Suprapubic skin (tissue), 4 donors: ENCODE data around the gene ISYNA1. TPM values are rescaled to one million over a fixed set of nuclear protein-coding genes. Genes with fewer than 3 reads are reported as not detected.

ENCODE experiments used
- DNase-seq, 2 donors: peaks; one replicate each; pipeline ENCODE4 v3.0.0-alpha.2; 2019; ENCODE audit warnings: low spot score in 2 of 2
- H3K27ac ChIP-seq: fragments of 200-600 bp; sonication (generic); one replicate; pipeline ENCODE4 v1.5.1; 2019
- H3K27me3 ChIP-seq: fragments of 200-600 bp; sonication (generic); one replicate; pipeline ENCODE4 v1.5.1; 2019
- H3K36me3 ChIP-seq: fragments of 200-600 bp; sonication (generic); one replicate; pipeline ENCODE4 v1.5.1; 2019
- H3K4me1 ChIP-seq: fragments of 200-600 bp; sonication (generic); one replicate; pipeline ENCODE4 v1.5.1; 2019
- H3K4me3 ChIP-seq: fragments of 200-600 bp; sonication (generic); one replicate; pipeline ENCODE4 v1.5.1; 2019; ENCODE audit warnings: mild to moderate bottlenecking
- H3K9me3 ChIP-seq: fragments of 200-600 bp; sonication (generic); one replicate; pipeline ENCODE4 v1.5.1; 2019
- CTCF ChIP-seq, 2 donors: fragments of 200-600 bp in 1 of 2; fragments of 450-650 bp in 1 of 2; sonication (generic) in 1 of 2; IDR thresholded peaks; one replicate each; pipeline ENCODE4 v1.5.1; 2016 to 2019; ENCODE audit warnings: antibody characterized with exemption in 2 of 2, mild to moderate bottlenecking in 1 of 2, moderate library complexity in 1 of 2
- EP300 ChIP-seq: sonication (generic); formaldehyde crosslinking; IDR thresholded peaks from one replicate; pipeline ENCODE4 v1.6.1; 2017; ENCODE audit warnings: antibody characterized with exemption
- POLR2A ChIP-seq, 2 donors: fragments of 450-650 bp; IDR thresholded peaks; one replicate each; pipeline ENCODE4 v1.6.1; 2017; ENCODE audit warnings: antibody characterized with exemption in 2 of 2, mild to moderate bottlenecking in 2 of 2, moderate library complexity in 2 of 2
- POLR2AphosphoS5 ChIP-seq, 3 donors: sonication (generic); formaldehyde crosslinking; IDR thresholded peaks; one replicate each; pipeline ENCODE4 v1.6.1; 2017; ENCODE audit warnings: antibody characterized with exemption in 3 of 3
- WGBS: methylation state at CpG from one replicate; pipeline ENCODE4 v1.1.5; 2018; 5-methylcytosine and 5-hydroxymethylcytosine counted together
- total RNA-seq, 4 donors: library from RNA; depleted of rRNA; stranded (reverse); fragments of >200 nt; gene quantifications; one replicate each; pipeline ENCODE4 v1.1.0, GENCODE V29; 2016

ISYNA1 gene
- total RNA-seq, 4 donors from 2014 or later: 7.9 to 27.6 (median 21.0) TPM

- peak overlapping the region; percentile 37 for H3K27ac ChIP-seq
- WGBS: 42% methylated on average over 7 of the region's 7 CpGs
- no peak overlapping the region for H3K4me3 ChIP-seq
- H3K9me3 ChIP-seq: no peaks in the 10 kb centered on the region
- peaks cover 21% of the 10 kb centered on the region for H3K4me1 ChIP-seq
- TF ChIP-seq EP300 (no peak), CTCF (IDR thresholded peaks at IDR 0.05) (peak in 1 of 2 donors; percentile 25)
- DNase-seq: no peak
- H3K36me3 ChIP-seq: no peaks in the 10 kb centered on the region
- peaks cover 11% of the 10 kb centered on the region for H3K27me3 ChIP-seq
These were observed 36.3 kb downstream of the ISYNA1 start for GRCh38 chr19:18401580-18402112.

- whole genome bisulfite sequencing: 29% methylated on average over 6 of the region's 6 CpGs
- no peaks in the 10 kb centered on the region for H3K36me3 ChIP-seq
- H3K9me3 ChIP-seq: no peaks in the 10 kb centered on the region
- no peak overlapping the region for H3K27ac ChIP-seq
- H3K27me3 ChIP-seq: peaks cover 11% of the 10 kb centered on the region
- no peak overlapping the region for H3K4me3 ChIP-seq
- no peak for TF ChIP-seq CTCF (IDR thresholded peaks at IDR 0.05)
- TF ChIP-seq EP300: no peak
- TF ChIP-seq POLR2AphosphoS5 (IDR thresholded peaks at IDR 0.05): no peak
- no peak for TF ChIP-seq POLR2A (IDR thresholded peaks at IDR 0.05)
- H3K4me1 ChIP-seq: peaks cover 21% of the 10 kb centered on the region
- no peak for DNase-seq
These were observed 38.9 kb downstream of the ISYNA1 start for GRCh38 chr19:18399008-18399407.

- Histone ChIP-seq H3K4me3 (peak within 1 kb of the TSS; percentile 34), H3K27ac (no peak within 1 kb of the TSS), H3K9me3 (no peaks in the 10 kb centered on the region), H3K36me3 (no peaks in the 10 kb centered on the region), H3K4me1 (peaks cover 21% of the 10 kb centered on the region), H3K27me3 (peaks cover 11% of the 10 kb centered on the region)
- WGBS: 29% methylated on average over 17 of the region's 33 CpGs
- TF ChIP-seq CTCF (IDR thresholded peaks at IDR 0.05): no peak
- no peak for TF ChIP-seq EP300
- no peak for TF ChIP-seq POLR2A (IDR thresholded peaks at IDR 0.05)
- TF ChIP-seq POLR2AphosphoS5 (IDR thresholded peaks at IDR 0.05): no peak
- no peak for DNase-seq
These were observed 40.4 kb downstream of the ISYNA1 start, which contains the start of gene LRRC25 for GRCh38 chr19:18397242-18398202. Gene LRRC25 (minus strand): TSS chr19:18397622. CDS start chr19:18396963, 659 bp downstream.

GRCh38 chr19:18396471-18397241 lies 41.3 kb downstream of the ISYNA1 start:
- DNase-seq: no peak
- no peak overlapping the region for H3K27ac ChIP-seq
- TF ChIP-seq POLR2A (IDR thresholded peaks at IDR 0.05) (no peak), POLR2AphosphoS5 (IDR thresholded peaks at IDR 0.05) (no peak), CTCF (IDR thresholded peaks at IDR 0.05) (no peak), EP300 (no peak)
- H3K4me1 ChIP-seq: peaks cover 13% of the 10 kb centered on the region
- H3K27me3 ChIP-seq: peaks cover 11% of the 10 kb centered on the region
- 64% methylated on average over 7 of the region's 37 CpGs for WGBS
- peak overlapping the region; percentile 34 for H3K4me3 ChIP-seq
- H3K9me3 ChIP-seq: no peaks in the 10 kb centered on the region
- H3K36me3 ChIP-seq: no peaks in the 10 kb centered on the region
